NCI-H526 treated with DMSO at 0.1 percent for 48 hours (cell line): ENCODE measurements around the gene TENT4B.
"Not testable (repeated sequence)": the region's sequence is repeated elsewhere in the genome, so short reads cannot be mapped to it uniquely, and the experiment has no call there.

ENCODE experiments used
- DNase-seq: peaks from one replicate; lab custom pipeline; 2025; lab: John Stamatoyannopoulos, UW

TENT4B gene

DNA sequence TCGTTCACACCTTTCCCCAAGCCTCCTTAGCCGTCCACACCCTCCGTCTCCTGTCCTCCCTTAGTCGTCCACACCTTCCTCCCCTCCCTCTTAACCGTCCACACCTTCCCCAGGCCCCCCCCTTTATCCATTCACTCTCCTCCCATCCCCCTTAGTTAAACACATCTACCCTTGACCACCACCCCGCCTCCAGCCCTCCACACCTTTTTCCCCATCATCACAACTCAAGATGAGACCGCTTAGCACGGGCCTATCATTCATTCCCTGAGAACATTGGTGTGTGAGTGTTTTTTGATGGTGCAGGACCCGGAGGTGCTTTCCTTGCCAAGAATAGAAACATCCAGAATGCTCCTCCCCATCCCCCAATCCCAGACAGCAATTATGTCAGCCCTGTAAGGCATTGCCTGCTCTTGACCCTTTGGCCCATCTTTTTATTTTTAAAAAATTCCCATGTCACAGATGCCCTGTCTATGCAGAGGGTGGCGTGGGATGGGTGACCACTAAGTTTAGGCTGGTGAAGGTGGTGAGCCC, 1.4 kb downstream of the TENT4B start:
- no peak for DNase-seq

DNA sequence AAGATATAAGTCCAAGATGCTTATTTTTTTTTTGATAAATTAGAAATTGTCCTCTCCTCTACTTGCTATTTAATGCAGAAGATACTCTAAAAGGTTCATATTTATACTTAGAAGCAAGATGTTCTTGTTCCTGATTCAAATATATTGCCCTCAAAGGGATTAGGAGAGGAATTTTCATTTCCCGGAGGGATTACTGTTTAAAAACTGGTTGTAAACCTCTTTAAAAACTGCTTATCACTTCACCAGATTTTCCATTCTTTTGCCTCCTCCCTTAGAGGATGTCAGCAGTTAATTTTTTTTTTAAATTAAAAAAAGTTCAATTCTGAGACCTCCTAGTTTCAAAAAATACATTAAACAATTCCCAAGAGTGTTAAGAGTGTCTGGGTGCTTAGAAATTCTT, 2.8 kb downstream of the TENT4B start:
- DNase-seq = no peak

DNA sequence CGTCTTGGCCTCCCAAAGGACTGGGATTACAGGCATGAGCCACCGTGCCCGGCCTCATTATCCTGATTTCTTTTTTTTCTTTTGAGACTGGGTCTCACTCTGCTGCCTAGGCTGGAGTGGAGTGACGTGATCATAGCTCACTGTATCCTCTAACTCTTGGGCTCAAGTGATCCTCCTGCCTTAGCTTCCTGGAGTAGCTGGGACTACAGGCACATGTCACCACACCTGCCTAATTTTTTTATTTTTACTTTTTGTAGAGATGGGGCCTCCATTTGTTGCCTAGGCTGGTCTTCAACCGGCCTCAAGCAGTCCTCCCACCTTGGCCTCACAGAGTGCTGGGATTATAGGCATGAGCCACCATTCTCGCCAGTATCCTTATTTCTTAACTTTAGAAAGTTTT, 3.5 kb downstream of the TENT4B start:
- no peak for DNase-seq

DNA sequence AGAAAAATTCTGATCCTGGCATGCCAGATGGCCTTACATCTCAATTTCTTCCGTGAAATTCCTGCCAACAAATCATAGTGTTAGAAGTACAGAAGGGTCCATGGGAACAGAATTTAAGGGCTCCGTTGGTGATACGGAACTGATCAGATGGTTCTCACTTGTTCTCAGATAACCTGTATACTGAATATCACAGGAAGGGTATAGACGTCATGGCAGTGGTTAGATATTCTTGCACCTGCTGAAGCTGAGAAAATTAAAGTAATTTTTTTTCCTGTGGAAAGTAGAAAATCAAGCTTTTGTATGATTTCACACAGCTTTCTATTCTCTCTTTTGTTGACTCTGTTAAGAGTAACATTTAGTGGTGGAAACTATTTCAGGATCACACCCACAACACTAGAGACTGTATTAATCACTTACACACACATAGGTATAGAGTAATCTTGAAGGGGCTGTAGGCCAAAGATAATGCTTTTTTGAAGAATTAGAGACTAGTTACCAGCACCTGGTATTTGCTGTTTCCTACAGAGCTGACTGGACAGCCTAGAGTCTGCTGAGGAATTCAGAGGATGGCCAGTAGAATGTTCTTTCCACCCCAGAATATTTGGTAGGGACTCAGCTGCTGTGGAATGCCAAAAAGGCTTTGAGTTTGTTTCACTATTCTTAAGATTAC, 7.5 kb downstream of the TENT4B start:
- no peak for DNase-seq

DNA sequence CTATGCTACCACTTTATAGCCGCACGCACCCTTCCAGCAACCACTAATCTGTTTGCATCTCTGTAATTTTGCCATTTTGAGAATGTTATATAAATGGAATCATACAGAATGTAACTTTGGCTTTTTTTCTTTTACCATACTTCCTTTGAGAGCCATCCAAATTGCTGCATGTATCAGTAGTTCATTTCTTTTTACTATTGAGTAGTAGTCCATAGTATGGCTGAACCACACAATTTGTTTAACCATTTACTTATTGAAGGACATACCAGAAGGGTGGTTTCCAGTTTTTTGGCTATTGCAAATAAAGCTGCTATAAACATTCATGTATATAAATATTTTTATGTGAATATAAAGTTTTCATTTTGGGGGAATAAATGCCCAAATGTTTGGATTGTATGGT, 8.8 kb downstream of the TENT4B start:
- no peak for DNase-seq

DNA sequence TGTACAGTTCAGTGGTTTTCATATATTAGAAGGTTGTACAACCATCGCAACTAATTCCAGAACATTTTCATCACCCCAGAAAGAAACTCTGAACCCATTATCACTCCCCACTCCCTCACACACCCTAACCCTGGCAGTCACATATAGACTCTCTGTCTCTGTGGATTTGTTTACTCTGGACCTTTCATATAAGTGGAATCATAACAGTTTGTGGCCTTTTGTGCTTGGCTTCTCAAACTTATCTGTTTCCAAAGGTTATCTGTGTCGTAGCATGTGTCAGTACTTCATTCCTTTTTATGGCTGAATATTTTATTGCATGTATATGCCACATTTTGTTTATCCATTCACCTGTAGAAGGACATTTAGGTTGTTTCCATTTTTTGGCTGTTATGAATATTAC, 12.4 kb downstream of the TENT4B start:
- DNase-seq = no peak

DNA sequence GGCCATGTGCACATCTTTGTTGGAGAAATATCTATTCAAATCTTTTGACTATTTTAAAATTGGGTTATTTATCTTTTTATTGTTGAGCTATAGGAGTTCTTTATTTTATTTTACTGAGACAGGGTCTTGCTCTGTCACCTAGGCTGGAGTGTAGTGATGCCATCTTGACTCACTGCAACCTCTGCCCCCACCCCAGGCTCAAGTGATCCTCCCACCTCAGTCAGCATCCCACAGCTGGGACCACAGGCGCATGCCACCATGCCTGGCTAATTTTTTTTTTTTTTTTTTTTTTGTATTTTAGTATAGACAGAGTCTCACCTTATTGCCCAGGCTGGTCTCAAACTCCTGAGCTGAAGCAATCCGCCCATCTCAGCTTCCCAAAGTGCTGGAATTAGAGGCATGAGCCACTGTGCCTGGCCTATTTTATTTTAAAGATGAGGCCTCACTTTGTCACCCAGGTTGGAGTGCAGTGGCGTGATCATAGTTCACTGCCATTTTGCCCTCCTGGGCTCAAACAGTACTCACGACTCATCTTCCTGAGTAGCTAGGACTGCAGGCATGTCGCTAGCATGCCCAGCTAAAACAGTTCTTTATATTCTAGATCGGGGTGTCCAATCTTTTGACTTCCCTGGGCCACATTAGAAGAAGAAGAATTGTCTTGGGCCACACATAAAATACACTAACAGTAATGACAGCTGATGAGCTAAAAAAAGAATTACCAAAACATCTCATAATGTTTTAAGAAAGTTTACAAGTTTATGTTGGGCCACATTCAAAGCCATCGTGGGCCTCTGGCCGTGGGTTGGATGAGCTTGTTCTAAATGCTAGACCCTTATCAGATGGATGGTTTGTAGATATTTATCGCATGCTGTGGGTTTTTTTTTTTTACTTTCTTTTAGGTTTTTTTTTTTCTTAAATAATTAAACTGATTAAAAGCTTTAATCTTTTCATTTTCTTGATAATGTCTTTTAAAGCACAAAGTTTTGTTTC, 13.7 kb downstream of the TENT4B start:
- DNase-seq = no peak

DNA sequence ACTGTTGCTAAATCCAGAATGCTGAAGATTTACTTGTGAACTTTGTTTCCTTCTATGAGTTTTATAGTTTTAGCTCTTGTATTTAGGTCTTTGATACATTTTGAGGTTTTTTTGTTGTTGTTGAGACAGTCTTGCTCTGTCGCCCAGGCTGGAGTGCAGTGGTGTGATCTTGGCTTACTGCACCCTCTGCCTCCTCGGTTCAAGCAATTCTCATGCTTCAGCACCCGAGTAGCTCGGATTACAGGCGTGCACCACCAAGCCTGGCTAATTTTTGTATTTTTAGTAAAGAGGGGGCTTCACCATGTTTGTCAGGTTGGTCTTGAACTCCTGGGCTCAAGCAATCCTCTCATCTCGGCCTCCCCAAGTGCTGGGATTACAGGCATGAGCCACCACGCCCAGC, 14.4 kb downstream of the TENT4B start:
- no peak for DNase-seq

DNA sequence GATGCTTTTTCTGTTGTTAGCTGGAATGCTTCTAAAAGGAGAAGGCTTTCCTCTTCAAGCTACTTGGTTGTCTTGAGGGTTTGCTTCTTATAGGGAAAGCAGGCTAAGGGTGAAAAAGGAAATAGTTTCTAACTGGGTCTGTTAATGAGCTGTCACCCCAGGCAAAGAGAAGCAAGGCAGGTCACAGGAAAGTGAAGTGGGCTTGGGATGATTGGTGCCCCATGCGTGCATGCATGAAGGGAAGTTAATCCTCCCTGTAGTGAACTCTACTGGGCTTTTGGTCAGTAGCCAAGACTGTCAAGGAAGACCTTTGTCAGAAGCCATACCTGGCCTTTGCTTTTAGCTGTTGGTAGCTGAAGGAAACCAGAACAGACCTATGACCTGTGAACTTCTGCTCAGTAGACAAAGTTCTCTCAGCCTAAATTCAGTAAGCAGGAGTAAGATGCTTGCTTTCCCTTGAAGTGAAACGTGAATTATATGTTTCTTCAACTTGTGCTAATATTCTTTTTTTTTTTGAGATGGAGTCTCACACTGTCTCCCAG, 16.5 kb downstream of the TENT4B start:
- DNase-seq = no peak

DNA sequence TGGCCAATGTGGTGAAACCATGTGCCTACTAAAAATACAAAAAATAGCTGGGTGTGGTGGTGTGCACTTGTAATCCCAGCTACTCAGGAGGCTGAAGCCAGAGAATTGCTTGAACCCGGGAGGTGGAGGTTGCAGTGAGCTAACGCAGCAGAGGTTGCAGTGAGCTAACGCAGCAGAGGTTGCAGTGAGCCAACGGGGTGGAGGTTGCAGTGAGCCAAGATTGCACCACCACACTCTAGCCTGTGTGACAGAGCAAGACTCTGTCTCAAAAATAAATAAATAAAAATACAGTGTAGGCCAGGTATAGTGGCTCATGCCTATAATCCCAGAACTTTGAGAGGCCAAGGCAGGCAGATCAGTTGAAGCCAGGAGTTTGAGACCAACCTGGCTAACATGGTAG, 18.7 kb downstream of the TENT4B start:
- DNase-seq = not testable (repeated sequence)

DNA sequence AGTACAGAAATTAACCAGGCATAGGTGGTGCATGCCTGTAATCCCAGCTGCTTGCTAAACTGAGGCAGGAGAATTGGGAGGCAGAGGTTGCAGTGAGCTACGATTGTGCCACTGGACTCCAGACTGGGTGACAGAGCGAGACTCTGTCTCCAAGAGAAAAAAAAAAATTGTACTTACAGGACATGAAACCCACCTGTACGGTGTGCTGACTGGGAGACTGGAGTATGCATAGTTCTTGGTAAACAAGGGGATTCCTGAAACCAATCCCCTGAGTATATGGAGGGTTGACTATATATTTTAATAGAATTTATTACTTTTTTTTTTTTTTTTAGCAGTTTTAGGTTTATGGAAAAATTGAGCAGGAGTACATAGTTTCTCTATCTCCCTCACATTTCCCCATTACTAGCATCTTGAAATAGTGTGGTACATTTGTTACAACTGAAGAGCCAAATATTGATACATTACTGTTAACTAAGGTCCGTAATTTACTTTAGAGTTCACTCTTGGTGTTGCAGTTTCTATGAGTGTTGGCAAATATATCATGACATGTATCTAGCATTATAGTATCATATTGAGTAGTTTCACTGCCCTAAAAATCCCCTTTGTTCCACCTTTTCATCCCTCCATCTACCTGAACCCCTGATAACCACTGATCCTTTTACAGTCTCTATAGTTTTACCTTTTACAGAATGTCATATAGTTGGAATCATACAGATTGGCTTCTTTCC, 19.3 kb downstream of the TENT4B start:
- DNase-seq = no peak

DNA sequence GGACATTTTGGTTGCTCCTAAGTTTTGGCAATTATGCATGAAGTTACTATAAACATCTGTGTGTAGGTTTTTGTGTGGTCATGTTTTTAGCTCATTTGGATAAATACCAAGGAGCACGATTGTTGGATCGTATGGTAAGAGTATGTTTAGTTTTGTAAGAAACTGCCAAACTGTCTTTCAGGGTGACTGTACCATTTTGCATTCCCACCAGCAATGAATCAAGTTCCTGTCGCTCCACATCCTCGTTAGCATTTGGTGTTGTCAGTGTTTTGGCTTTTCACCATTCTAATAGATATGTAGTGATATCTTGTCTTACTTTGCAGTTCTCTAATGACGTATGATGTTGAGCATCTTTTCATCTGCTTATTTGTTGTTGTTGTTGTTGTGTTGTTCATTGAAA, 20.2 kb downstream of the TENT4B start:
- no peak for DNase-seq

DNA sequence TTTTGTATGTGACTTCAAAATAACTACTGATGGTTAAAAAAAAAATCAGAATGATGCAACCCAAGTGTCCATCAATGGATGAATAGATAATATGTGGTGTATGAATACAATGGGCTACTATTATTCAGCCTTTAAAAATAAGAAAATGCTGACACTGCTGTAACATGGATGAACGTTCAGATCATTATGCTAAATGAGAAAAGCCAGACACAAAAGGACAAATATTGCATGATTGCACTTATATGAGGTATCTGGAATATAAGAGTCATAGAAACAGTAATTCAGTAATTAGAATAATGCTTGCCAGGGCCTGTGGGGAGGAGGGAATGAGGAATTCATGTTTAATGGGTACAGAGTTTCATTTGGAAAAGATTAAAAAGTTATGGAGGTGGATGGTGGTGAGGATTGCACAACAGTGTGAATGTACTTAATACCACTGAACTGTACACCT, 25.4 kb downstream of the TENT4B start:
- no peak for DNase-seq

DNA sequence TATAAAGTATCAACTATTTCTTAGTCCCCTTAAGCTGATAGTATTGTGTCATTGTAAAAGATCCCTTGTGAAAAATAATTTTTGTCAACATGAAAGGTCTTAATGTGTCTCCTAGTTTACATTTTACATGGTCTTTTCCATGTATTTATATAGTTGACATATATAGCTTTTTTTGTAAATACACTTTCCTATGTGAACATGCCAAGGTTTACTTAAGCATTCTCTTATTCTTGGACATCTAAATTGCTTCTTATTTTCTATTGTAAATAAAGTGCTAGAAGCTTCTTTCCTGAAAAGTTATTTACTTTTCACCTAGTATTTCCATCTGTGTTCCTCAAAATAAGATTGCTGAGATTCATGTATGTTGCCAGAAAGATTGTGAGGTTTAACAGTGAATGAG, 29.3 kb downstream of the TENT4B start:
- DNase-seq = no peak

DNA sequence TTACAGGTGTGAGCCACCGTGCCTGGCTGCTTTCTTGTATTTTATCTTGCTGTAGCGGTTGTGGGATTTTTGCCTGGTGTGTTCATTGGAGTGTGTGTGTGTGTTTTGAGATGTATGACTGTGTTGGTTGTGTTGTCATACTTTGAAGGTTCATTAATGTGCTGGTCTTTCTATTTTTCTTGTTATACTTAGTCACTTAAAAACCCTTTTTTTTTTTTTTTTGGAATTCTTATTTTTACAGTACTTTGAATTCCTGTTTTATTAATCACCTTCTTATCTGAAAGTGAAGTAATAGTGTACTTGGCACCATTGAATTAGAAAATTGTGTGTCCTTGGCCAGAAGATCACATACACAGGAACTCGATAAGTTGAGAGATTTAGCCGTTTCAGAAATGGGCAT, 30.2 kb downstream of the TENT4B start:
- no peak for DNase-seq

DNA sequence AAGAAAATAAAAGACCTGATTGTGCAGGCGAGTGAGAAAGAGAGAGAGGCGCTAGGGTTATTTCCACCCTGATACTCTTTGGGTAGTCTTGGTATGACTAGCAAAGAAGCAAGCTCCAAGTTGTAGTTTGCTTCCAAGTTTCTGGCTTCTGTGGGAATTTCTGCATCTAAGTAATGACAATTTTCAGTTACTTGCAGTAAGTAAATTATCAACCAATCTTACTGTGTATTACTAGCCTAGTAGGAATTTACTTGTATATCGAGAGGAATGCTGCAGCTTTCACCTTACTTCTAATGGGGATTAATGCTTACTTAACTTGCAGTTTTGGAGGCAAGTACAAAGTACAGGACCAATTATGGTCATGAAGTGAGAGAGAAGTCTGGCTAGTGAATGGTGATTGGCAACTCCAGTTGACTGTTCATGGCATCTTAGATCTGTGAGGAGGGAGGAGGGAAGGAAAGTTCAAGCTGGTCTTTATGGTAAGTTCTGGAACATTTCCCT, 31.9 kb downstream of the TENT4B start:
- no peak for DNase-seq

DNA sequence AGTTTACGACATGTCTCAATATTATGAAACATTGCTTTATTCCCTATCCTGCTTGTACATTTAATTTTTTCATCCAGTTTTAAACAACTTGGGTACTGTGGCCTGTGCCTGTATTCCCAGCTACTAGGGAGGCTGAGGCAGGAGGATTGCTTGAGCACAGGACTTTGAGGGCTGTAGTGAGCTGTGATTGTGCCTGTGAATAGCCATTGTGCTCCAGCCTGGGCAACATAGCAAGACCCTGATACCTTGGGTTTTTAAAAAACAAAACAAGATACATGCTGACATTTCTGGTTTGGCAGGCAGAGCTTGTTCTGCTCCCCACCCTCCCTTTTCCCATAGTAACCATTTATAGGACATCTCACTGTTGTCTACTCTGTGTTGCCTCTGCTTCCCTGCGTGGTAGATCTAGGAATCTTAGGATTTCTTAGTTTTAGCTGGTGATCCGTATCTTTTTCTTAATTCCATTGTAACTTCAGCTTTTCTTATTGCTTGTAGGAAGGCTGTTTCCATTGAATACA, 35.6 kb downstream of the TENT4B start:
- no peak for DNase-seq

DNA sequence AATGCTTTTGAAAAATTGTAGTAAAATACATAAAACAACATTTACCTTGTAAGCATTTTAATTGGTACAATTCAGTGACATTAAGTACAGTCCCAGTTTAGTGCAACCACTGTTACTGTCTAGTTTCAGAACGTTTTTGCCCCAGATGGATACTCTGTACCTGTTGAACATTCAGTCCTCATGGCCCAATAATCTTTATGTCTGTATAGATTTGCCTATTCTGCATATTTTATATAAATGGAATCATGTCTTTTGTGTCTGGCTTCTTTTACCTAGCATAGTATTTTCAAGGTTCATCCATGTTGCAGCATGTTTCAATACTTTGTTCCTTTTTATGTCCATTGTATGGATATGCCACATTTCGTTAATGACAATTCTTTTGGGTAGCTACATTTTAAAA, 37.2 kb downstream of the TENT4B start:
- DNase-seq = no peak

DNA sequence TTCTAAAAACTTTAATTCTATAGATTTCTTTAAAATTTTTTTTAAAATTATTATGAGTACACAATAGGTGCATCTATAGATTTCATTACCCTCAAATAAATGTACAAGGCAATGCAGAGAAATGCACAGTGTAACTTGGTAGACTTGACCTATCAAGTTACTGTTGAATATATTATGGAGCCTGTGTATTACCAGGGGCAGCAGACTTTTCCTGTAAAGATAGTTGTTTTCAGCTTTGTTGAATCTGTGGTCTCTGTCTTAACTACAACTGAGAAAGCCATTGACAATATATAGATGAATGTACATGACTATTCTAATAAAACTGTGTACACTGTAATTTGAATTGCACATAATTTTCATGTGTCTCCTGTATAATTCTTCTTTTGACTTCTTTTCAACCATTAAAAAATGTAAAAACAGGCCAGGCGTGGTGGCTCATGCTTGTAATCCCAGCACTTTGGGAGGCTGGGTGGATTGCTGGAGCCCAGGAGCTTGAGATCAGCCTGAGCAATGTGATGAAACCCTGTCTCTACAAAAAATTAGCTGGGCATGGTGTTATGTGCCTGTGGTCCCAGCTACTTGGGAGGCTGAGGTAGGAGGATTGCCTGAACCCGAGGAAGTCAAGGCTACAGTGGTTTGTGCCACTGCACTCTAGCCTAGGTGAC, 39.4 kb downstream of the TENT4B start:
- no peak for DNase-seq

DNA sequence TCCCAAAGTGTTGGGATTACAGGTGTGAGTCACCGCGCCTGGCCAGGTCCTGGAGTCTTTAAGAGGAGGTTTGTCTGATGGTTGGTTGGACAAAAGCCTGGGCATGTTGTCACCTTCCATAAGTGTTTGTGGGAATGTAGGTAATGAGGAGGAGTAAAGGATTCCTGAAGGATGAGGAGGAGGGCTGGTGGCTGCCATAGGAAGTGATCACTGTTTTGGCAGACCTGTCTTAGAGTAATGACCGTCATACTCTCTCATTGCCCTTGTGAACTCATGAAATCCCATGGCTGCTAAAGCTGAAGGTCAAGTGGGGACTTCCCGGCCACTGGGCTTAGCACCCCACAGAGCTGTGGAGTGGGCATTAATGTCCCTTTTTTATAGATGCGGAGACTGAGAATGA, 40.5 kb downstream of the TENT4B start:
- no peak for DNase-seq

DNA sequence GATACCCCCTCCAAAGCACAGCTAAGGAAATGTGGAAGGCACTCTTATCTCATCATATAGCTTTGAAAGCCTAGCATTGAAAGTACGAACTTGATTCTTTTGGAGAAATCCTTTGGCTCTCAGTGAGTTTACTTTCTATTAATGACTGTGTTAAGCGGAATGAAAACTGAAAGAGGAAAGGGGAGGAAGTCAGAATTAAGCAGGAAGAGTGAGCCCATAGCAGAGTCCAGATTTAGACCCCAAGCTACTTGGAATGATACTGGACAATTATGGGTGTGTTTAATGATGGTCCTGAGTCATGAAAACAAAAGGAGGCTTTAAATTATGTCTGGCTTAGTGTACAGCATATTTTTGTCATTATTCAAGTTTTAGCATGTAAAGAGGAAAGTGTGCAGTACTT, 42.2 kb downstream of the TENT4B start:
- no peak for DNase-seq
